GM18519 (cell line): ENCODE measurements around the gene USP25.

ENCODE experiments used
- ATAC-seq: cut with Tn5 transposase; IDR thresholded peaks from one replicate; pipeline ENCODE4 v1.9.1; 2021; ENCODE audit warnings: mild to moderate bottlenecking, moderate library complexity; ENCODE audit not compliant: unreplicated experiment, low FRiP score

Gene USP25, protein sequence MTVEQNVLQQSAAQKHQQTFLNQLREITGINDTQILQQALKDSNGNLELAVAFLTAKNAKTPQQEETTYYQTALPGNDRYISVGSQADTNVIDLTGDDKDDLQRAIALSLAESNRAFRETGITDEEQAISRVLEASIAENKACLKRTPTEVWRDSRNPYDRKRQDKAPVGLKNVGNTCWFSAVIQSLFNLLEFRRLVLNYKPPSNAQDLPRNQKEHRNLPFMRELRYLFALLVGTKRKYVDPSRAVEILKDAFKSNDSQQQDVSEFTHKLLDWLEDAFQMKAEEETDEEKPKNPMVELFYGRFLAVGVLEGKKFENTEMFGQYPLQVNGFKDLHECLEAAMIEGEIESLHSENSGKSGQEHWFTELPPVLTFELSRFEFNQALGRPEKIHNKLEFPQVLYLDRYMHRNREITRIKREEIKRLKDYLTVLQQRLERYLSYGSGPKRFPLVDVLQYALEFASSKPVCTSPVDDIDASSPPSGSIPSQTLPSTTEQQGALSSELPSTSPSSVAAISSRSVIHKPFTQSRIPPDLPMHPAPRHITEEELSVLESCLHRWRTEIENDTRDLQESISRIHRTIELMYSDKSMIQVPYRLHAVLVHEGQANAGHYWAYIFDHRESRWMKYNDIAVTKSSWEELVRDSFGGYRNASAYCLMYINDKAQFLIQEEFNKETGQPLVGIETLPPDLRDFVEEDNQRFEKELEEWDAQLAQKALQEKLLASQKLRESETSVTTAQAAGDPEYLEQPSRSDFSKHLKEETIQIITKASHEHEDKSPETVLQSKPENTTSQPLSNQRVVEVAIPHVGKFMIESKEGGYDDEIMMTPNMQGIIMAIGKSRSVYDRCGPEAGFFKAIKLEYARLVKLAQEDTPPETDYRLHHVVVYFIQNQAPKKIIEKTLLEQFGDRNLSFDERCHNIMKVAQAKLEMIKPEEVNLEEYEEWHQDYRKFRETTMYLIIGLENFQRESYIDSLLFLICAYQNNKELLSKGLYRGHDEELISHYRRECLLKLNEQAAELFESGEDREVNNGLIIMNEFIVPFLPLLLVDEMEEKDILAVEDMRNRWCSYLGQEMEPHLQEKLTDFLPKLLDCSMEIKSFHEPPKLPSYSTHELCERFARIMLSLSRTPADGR

DNA sequence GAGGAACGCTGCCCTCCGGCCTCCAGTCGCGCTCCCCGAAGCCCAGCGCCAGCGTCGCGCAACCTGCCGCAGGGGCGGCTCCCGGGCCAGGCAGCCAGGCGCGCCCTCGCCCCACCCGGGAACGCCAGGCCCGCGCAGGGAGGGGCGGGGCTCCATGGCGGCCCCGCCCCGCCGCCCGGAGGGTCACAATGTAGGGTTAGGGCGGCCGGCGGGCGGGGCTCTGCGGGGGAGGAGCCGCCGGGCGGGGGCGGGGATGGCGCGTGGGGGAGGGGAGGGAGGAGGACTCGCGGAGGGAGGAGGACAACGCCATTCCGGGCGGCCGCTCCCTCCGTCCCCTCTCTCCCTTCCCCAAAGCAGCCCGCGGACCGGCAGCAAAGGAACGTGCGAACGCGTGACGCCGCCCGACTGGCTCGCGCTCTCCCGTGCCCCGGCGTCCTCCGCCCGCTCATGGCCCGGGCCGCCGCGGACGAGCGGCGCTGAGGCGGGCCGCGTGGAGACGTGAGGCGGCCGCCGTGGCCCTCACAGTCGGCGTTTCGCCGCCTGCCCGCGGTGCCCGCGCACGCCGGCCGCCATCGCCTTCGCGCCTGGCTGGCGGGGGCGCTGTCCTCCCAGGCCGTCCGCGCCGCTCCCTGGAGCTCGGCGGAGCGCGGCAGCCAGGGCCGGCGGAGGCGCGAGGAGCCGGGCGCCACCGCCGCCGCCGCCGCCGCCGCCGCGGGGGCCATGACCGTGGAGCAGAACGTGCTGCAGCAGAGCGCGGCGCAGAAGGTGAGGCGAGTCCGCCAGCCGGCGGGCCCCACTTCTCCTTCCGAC is at the start of gene USP25:
TSS of gene USP25 (plus strand) at position 309 of the 810 bp plus-strand sequence. CDS start at position 721, 412 bp downstream.
- peak; percentile 53 for ATAC-seq

DNA sequence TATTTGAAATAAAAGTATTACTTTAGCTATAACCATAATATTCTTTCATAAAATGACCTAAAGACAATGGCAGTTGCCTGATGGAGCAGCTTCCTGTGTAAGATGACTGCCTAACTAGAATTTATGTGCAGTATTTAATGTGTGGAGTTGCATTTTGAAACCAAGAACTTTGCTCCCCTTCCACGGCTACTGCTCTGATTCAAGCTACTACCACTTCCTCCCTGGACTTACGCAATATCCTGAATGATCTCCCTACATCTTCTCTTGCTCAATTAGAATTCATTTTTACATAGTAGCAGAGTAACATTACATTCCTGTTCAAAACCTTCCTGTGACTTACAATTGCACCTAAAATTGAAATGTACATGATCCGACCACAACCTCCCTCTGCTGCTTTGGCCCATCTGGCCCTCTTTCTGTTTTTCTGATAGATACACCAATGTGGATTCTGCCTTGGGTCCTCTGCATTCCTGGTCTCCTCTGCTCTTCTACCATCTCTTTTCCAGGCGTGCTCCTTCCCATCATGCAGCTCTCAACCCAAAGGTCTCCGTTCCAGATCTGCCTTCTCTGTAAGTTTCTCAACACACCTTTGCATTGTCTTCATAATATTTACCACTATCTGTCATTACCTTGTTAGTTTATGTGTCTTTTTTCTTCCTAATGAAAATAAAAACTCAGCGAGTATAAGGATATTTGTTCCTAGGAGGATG is 47.4 kb upstream of the USP25 start:
- no peak for ATAC-seq

DNA sequence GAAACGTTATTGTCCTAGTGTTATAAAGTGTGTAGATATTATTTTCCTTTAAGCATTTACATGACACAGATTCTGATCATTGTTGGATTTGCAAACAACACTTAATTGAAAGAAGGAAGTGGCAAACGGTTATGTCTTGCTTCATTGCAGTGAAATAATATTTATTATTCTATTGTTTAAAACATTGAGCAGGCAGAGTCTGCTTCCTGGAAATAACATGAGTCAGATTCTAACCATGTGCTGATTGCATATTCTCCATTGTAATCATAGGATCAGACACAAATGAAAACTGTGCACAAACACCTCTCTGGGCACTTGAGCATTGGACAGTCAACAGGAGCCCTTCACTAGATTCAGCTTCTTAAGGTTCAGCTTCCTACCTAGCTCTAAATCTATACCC is 46.8 kb upstream of the USP25 start:
- no peak for ATAC-seq

DNA sequence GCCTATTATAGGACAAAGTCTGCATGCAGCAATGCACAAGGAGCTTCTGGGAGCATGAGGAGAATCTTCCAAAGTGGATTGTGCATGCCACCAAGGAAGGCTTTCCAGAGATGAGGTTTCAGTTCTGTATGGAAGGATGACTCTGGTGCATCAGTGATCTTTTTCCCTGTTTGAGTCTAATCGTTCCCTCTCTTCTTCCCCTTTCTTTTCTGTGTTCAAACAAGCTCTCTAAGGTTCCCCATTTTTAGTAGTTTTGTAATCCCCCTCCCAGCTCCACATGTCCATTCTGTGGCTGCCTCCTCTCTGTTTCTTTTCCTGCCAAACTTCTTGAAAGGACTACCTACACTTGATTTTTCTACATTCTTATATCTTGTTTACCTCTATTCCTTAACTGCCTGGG is 43.3 kb upstream of the USP25 start:
- ATAC-seq = no peak

DNA sequence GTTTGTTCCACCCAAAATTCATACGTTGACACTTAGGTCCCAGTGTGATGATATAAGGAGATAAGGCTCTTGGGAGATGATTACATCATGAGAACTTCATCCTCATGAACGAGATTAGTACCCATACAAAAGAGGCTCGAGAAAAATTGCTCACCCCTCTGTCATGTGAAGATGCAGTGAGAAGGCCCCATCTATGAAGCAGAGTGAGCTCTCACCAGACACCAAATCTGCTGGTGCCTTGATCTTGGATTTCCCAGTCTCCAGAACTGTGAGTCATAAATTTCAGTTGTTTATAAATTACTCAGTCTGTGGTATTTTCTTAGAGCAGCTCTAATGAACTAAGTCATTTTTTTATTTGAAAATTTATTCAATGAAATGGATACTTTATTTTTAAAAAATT is 42.6 kb upstream of the USP25 start:
- ATAC-seq = no peak

DNA sequence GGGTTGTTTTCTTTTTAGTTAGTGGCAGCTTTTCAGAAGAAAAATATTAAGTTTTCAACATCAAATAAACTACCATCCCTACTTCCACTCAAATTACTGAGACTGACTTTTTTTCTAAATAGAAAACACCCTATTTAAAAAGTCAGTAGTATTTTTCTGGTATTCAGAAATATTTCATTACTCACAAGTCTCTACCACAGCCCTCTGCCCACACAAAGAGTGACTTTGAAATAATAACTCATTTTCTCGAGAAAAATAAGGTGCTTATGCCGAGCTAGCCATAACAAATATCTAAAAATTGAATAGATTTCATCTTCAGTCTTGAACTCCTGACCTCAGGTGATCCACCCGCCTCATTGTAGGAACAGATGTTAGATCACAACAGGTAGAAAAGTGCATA is 41.8 kb upstream of the USP25 start:
- ATAC-seq = no peak

DNA sequence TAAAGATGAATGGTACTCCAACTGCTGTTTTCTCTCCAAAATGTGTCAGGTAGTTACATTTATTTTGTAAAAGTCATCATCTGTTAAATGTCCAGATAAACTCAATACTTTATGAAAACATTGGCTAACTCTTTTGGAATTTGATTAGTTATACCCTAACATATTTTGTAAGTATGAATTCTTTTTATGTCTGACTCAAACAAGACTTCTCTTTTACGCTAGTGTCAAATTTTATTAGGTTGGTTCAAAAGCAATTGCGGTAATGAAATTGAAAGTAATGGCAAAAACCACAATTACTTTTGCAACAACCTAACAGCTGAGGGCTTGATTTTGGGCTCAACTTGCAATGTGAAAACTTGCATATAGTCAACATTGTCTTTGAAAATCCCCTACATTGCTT is 41.0 kb upstream of the USP25 start:
- ATAC-seq = no peak

DNA sequence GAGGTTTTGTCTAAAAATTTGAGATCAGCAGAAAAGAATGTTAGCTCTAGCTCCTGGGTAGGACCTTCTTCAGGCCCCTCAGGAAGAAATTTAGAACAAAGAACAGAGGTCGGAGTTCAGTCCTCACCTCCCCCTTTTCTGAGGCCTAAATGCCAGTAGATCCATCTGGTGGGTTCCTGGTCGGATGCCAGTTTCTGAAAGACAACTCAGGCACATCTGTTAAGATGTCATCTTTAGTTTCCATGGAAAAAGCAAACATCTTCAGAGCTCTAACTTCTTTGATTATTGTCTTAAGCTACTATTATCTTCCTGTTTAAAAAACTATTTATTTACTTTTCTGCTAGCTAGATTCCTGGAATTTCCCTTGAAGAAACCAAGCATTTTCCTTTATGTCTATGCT is 37.1 kb upstream of the USP25 start:
- ATAC-seq = no peak

DNA sequence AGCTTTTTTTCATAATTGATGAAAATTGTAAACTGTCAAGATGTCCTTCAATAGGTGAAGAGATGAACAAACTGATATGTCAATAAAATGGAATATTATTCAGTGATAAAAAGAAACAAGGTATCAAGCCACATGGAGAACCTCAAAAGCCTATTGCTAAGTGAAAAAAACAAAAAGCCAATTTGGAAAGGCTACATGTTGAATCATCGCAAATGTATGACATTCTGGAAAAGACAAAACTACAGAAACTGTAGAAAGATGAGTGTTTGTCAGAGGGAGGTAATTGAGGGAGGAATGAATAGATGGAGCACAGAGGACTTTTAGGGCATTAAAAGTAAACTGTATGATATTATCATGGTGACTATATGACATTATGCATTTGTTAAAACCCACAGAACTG is 34.5 kb upstream of the USP25 start:
- ATAC-seq = no peak

DNA sequence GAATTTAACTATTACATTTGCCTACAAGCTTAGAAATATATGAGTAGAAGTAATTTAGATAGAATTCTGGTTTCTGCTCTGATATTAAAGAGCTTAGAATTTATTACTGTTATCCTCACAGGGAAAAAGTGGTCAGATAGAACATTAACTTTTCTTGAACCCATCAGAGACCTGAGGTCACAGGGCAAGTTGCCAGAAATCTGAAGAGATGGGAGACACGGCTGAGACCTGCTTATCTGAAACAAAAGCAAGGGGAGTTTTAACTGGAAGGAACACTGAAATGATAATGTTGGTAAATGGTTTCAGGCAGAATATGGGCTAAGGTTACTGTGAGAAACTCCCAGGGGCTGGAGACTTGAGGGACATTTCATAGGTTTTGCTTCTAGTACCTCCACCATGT is 28.0 kb upstream of the USP25 start:
- ATAC-seq = no peak

DNA sequence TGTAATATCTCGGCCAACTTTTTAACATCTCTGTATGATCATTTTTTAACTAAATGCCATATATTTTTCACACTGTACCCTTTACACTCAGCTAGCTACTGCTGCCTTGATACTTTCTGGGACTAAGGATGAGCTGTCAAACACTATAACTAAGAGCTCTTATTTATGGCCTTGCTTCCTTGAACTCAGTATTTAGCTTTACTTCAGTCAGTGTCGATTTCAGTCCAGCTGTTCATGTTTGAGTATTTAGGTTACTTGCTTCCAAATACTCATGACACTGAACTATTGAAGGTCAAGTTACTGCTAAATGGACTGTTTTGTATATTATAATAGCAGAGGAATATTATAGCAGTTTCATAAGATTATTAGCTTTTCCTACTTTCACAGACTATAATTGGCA is 25.9 kb upstream of the USP25 start:
- no peak for ATAC-seq

DNA sequence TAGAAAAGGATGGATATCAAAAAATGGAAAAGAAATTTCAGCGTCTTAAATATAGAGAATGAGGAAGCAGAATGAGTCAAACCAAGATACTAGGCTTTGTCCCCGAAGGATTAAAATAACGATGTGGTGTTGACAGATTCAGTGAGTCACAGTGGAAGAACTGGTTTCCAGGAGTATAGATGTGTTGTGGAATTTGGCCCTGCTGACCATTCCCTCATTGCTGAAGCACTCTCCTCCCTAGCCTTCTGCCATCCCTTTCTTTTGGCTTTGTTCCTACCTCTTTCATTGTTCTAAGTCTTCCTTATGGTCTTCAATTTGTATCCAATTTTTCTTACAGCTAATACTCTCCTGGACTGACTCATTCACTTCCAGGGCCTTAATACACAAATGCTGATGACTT is 23.1 kb upstream of the USP25 start:
- no peak for ATAC-seq

DNA sequence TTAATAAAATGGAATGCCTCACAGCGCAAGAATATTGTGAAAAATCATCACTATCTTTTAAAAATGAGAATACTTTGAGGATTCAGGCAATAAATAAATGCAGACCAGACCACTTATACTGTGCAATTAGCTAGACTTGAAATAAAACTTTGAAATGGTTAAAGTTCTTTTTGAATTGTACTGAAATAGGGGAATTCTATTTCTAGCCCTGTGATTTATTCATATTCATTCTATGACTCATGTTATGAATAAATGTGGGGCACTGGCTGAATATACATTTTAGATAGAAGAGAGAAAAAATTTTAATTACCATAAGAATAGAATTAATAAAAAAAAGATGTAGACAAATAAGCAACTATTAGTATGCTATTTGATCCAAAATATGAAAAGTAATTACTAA is 16.4 kb upstream of the USP25 start:
- ATAC-seq = no peak

DNA sequence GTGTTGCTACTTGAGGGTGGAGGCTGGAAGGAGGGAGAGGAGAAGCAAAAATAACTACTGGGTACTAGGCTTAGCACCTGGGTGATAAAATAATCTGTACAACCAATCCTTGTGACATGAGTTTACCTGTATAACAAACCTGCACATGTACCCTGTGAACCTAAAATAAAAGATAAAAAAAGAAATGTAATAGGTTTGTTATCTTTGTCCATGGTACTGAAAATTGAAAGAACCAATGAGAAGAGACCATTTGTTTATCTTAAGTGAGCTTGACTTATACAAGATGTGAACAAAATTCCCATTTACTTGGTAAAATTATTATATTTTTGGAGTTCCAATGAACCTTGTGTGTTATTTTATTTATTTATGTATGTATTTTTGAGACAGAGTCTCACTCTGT is 11.1 kb upstream of the USP25 start:
- ATAC-seq = no peak

DNA sequence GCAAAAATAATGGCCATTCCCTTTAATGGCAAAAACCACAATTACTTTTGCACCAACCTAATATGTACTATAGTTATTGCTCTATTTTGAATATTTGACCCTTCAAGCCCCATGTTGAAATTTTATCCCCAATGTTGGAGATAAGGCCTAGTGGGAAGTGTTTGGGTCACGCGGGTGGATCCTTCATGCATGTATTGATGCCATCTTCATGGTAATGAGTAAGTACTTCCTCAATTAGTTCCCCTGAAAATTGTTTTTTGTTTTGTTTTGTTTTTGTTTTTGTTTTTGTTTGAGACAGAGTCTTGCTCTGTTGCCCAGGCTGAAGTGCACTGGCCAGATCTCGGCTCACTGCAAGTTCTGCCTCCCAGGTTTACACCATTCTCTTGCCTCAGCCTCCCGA is 9.8 kb upstream of the USP25 start:
- ATAC-seq = no peak

DNA sequence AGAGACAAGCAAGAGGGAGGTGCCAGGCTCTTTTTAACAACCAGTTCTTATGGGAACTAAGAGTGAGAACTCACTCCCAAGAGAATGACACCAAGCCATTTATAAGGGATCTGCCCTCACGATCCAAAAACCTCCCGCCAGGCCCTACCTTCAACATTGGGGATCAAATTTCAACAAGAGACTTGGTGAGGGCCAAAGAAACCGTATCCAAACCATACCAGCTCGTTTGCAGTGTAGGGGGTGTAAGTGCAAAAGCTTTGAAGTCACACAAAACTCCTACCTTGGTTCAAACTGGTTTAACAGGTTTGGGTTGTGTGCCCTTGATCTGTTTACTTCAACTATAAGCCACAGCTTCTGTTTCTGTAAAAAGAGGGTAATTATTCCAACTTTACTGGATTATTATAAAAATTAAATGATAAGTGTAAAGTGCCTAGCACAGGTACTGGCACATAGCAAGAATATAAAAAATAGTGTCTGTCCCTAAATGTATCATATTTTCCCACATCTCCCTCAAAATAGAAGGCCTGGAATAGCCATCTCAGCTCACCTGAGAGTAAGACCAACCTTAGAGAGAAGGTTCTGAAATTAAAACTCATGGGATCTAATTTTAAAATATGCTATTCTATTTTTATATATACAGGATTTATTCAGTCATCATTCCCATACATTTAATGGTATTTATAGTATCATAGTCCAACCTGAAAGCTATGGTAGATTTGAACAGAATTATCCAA is 7.0 kb upstream of the USP25 start:
- ATAC-seq = no peak

DNA sequence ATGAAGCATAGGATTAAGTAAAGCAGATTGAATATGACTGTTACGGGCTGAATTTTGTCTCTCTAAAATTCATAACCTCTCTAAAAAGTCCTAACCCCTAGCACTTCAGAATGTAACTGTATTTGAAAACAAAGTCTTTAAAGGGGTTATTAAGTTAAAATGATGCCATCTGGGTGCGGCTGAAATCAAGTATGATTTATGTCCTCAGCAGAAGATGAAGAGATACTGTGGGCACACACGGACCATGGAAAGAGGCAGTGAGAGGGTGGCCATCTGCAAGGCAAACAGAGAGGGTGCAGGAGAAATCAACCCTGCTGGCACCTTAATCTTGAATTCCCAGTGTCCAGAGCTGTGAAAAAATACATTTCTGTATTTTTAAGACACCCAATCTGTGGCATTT is 3.8 kb upstream of the USP25 start:
- no peak for ATAC-seq

DNA sequence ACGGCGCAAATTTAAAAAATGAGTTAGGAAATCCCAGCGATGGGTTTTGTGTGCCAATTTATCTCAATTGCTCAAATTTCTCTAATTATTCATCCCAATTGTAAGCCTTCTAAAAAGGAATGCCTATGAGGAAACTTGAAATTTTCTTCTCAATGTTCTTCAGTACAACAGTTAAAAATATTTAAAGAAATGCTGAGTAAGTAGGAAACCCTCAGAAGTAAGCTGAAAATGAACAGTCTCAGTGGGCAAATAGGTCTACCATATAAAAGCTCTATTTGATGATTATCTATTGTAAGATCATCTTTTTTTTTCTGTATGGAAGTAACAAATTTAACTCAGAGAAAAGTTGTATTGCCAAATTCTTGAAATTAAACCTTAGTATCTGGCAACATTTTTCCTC is 1.7 kb upstream of the USP25 start:
- ATAC-seq = no peak

DNA sequence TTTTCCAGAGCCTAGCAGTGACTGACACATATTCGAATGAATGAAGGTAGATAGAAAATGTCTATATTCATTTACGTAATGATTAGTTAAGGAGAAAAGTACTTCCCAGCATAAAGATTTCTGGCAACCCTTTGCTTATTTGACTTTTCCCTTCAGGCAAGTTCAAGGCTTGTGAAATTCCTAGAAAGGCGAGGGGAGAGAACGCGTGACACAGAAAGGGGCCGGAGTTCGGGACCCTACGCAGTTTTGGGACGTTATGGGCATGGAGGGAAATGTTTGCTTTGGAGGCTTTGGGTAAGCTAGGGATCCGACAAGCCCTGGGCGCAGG is 472 bp upstream of the USP25 start:
- no peak for ATAC-seq
